Astrocyte of the hippocampus (primary cell): Measurements from ENCODE around the gene TANC1.

Experiments used
- DNase-seq: peaks from one replicate; pipeline ENCODE4 v3.0.0; 2011; ENCODE audit warnings: low read depth, low spot score

TANC1 gene

DNA sequence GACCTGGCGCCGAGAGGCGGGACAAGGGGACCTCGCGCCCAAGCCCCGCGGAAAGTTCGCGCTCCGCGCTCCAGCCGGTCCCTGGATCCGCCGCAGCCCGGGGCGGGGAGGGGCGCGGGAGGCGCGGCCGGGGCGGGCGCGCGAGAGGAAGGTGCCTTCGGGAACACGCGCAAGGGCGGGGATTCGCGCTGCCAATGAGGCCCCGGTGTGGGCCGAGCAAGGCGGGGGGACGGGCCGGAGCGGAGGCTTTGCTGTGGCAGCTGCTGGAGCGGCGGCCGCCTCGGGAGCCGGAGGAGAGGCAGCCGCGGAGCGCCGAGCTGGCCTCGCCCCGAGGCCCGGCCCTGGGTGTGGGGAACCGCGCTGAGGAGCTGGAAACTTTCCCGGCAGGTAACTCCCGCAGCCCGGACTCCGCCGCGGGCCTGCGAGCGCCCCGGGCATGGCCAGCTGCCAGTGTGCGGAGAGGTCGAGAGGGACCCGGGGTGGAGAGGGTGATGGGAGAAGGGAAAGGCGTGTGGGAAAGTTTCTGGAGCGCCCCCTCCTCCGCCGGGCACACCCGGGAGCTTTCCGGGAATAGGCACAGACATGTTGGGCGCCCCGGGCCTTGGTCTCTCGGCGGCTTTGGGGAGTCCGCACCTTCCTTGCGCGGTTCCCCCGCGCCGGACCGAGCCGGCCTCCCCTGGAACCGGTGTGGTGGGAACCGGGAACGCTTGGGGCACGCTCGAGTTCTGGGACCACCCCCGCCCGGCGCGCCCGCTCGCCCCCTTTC, at the start of gene TANC1:
TSS of gene TANC1 (plus strand) at position 245 of the 766 bp plus-strand sequence. CDS start 97,271 bp downstream, outside the sequence.
- peak; percentile 98 for DNase-seq

- no peak for DNase-seq
Observed at GRCh38 chr2:158921599-158922408, 46.6 kb upstream of the TANC1 start.

GRCh38 chr2:158922601-158923000, 45.8 kb upstream of the TANC1 start:
- no peak for DNase-seq

DNA sequence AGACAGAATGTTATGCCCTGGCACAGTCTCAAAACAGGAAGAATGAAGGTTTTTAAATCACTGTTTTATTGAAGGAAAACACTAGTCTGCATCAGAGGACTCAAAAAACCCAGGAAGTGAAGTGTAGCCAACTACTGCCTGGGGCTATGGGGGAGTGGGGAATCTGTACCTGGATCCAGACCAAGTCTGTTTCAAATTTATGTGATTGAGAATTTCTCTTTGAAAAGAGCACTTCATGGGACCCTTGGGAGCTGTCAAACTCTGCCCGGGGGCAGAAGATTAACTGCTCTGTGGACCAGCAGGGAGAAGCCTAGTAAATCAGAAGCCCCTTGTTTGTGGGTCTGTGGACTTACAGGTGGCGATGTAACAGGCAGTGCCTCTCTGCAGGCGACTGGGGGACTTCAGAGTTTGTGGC, 45.3 kb upstream of the TANC1 start:
- peak; percentile 43 for DNase-seq

- DNase-seq = no peak
Observed at GRCh38 chr2:158923641-158924040, 44.8 kb upstream of the TANC1 start.

DNA sequence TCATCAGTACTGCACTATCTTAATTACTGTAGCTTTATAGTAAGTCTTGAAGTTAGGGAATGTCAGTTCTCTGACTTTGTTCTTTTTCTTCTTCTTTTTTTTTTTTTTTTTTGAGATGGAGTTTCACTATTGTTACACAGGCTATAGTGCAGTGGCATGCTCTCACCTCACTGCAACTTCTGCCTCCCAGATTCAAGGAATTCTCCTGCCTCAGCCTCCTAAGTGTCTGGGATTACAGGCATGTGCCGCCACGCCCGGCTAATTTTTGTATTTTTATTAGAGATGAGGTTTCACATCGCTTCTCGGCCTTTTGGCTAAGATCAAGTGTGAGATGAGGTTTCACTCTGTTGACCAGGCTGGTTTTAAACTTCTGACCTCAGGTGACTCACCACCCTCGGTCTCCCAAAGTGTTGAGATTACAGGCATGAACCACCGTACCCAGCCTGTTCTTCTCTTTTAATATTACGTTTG, 41.9 kb upstream of the TANC1 start:
- peak; percentile 84 for DNase-seq

- no peak for DNase-seq
Observed at GRCh38 chr2:158928515-158928914, 39.9 kb upstream of the TANC1 start.

- DNase-seq = no peak
Observed at GRCh38 chr2:158928965-158929364, 39.5 kb upstream of the TANC1 start.

DNA sequence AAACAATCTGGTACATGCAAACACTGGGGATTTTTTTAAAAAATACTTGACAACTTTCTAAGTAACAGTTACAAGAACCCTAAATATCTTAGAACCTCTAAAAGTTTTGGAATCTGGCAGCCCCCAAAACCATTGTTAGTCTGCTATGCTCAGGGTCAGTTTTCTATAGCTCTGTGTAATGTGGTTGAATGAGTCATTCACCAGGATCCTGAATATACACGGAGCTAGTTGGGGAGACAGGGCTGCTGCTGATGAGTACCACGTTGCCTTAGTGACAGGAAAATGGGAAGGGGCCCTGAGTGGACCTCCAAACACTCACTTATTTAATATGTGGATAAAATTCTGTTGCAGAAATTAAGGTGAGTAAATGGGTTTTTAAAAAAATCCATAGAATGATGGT, 36.9 kb upstream of the TANC1 start:
- peak; percentile 87 for DNase-seq

GRCh38 chr2:158932131-158932645, 36.3 kb upstream of the TANC1 start:
- DNase-seq = peak; percentile 64

DNA sequence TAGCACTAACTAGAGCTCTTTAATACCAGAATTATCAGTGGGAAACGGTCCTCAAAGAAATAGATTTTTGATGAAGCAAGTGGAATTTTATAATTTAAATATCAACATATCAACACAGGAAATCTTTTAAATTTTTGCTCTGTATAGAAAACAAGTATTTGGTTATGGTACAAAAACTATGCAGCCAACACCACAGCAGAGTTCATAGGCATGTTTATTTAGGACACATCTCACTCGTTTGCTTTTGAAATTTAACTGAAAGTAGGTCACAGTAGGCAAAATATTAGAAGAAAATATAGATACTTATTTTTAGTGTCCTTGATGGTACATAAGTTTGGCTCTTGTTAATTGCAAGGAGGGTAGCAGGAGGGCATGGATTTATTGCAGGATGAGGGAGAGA, 34.3 kb upstream of the TANC1 start:
- DNase-seq = no peak

DNA sequence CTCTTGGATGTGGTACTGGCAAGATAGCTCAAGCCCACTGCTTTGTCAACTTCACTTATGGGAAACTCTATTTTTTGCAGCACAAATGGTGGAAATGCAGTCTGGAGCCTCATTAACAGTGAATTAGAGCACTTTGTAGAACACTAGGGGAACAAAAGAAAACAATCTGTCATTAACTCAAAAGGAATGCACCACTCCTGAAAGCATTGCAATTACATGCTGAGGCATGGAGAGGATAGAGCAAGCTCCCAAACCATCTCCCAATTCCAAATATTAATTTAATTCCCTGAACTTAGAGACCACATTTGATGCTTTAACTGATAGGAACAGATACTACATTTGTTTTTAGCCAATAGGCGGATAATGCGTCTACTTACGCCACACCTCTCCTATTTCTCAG, 32.8 kb upstream of the TANC1 start:
- no peak for DNase-seq

- peak; percentile 68 for DNase-seq
Observed at GRCh38 chr2:158936978-158937377, 31.5 kb upstream of the TANC1 start.

- no peak for DNase-seq
Observed at GRCh38 chr2:158940356-158940755, 28.1 kb upstream of the TANC1 start.

- no peak for DNase-seq
Observed at GRCh38 chr2:158943973-158944372, 24.5 kb upstream of the TANC1 start.

- DNase-seq = no peak
Observed at GRCh38 chr2:158948964-158949699, 19.3 kb upstream of the TANC1 start.

- DNase-seq = peak; percentile 41
Observed at GRCh38 chr2:158953454-158953853, 15.0 kb upstream of the TANC1 start.

- peak; percentile 94 for DNase-seq
Observed at GRCh38 chr2:158953926-158954763, 14.3 kb upstream of the TANC1 start.

- DNase-seq = no peak
Observed at GRCh38 chr2:158955842-158956365, 12.5 kb upstream of the TANC1 start.

DNA sequence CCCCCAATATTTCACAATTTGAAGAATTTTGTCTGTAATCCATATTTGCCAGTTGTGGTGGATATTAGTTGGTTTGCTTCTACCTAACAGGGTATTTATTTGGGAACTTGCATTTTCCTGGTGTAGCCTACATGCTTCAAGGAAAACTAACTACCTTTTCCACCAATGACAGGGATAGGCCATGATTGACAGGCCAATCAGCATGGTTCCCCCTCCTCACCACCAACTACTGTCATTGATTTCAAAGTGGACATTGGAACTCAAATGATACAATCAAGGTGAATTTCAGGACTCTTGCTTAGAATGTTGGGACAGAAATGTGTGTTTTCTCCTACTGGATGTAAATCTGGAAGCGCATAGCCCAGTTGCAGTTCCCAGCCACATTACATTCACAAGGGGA, 10.1 kb upstream of the TANC1 start:
- DNase-seq = no peak

DNA sequence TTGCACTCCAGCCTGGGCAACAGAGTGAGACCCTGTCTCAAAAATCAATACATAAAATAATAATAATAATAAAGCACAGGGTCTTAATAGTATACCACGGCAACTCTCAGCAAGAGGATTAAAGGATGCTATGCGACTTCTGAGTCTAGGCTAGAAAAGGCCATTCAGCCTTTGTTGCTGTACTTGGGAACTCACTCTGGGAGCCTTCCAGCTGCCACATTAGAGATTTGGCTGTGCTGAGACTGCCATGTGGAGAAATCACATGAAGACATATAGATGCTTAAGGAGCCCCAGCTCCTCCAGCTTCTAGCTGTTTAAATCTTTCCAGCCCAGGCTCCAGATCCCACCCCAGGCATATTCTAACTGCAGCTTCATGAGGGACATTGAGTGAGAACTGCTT, 8.2 kb upstream of the TANC1 start:
- no peak for DNase-seq
